Astrocyte (in vitro differentiated cells and primary cell): ENCODE measurements around the gene ITPRIPL1.

Experiments used
- CTCF ChIP-seq: IDR thresholded peaks from 2 replicates; pipeline ENCODE4 v1.5.1; 2011; ENCODE audit warnings: low read depth, mild to moderate bottlenecking, inconsistent platforms, low read length, moderate library complexity; ENCODE audit not compliant: insufficient read depth
- EZH2 ChIP-seq: IDR thresholded peaks from 2 replicates; pipeline ENCODE4 v1.6.1; 2012; ENCODE audit warnings: mild to moderate bottlenecking, low read length, inconsistent platforms; ENCODE audit not compliant: insufficient read depth

GRCh38 chr2:96319396-96319795, 5.7 kb upstream of the ITPRIPL1 start:
- TF ChIP-seq CTCF (no peak), EZH2 (no peak)
